ENCODE results near the gene ERFL.
"Not testable (repeated sequence)": the region's sequence is repeated elsewhere in the genome, so short reads cannot be mapped to it uniquely, and the experiment has no call there.

The ERFL gene

DNA sequence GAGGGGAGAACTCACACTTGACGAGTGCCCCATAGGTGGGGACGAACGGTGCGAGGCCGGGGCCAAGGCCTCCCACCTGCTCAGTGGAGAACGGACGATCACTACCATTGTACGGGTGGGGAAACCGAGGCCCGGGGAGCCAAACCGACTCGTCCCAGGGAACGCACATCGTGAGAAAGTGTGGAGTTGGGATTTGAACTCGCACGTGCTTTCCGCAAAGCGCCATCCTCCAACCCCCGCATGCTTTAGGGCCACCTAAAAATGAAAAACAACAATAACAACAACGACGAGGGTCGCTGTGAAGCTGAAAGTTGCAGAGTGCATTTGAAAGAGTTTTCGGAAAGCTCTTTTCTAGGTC, 44.8 kb downstream of the ERFL start:
- Histone ChIP-seq H3K36me3 (ENCODE audit: control insufficient read depth, insufficient read depth, low read length) (no peaks in the 10 kb centered on the region), H3K9ac (ENCODE audit: low read depth, low read length) (no peak overlapping the region), H3K4me3 (ENCODE audit: low read depth, low read length) (peak overlapping the region; percentile 78), H3K27me3 (ENCODE audit: control insufficient read depth, insufficient read depth, low read length) (peaks cover 19% of the 10 kb centered on the region), H3K9me3 (ENCODE audit: control insufficient read depth, insufficient read depth, low read length) (no peaks in the 10 kb centered on the region), H3K4me1 (ENCODE audit: control insufficient read depth, insufficient read depth, low read length) (peaks cover 10% of the 10 kb centered on the region)

DNA sequence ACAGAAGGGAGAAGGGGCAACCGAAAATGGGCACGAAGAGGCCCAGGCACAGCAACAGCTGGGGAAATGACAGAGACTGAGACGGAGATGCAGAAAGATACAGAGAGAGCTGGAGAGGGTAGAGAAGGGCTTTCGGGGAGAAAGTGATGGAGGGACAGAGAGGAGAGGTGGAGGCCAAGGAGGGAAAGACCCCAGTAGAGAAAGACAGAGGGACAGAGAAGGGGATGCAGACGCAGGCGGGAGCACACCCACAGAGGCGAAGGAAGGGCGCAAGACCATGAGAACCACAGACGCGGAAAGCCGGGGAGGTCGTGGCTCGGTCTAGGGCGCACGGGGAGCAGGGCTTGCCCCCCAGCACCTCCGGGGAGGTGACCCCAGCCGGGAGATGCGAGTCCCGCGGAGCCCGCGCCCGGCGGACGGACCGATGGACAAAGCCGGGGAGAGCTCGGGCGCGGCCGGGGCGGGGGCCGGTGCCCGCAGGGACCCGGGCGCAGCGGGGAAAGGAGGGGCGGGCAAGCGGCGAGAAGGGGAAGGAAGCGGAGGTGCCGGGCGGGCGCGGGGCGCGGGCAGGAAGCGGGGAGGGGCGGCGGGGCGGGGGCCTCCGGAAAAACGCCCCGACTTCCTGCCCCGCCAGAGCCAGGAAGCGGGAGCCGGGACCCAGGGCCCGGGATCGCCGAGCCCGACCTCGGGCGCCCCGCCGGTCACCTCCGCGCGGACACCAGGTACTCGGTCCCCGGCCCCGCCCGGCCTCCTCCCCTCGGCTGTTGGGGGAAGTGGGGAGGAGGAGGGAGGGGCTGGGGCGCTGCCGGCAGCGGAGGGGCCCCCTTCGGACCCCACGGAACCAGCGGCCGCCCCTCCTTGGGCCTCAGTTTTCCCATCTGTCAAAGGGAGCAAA, 45.4 kb downstream of the ERFL start, which contains the start of gene ARHGEF1:
ARHGEF1 (plus strand) TSS at position 617 of the 895 bp plus-strand sequence. CDS start 4,899 bp downstream, outside the sequence.
- H3K4me3 ChIP-seq (ENCODE audit: low read depth, low read length), result peak within 1 kb of the TSS; percentile 78
- H3K9ac ChIP-seq (ENCODE audit: low read depth, low read length), result peak within 1 kb of the TSS; percentile 13
- H3K36me3 ChIP-seq (ENCODE audit: control insufficient read depth, insufficient read depth, low read length), result no peaks in the 10 kb centered on the region
- H3K9me3 ChIP-seq (ENCODE audit: control insufficient read depth, insufficient read depth, low read length), result no peaks in the 10 kb centered on the region
- peaks cover 10% of the 10 kb centered on the region for H3K4me1 ChIP-seq (ENCODE audit: control insufficient read depth, insufficient read depth, low read length)
- H3K27me3 ChIP-seq (ENCODE audit: control insufficient read depth, insufficient read depth, low read length), result peaks cover 19% of the 10 kb centered on the region

DNA sequence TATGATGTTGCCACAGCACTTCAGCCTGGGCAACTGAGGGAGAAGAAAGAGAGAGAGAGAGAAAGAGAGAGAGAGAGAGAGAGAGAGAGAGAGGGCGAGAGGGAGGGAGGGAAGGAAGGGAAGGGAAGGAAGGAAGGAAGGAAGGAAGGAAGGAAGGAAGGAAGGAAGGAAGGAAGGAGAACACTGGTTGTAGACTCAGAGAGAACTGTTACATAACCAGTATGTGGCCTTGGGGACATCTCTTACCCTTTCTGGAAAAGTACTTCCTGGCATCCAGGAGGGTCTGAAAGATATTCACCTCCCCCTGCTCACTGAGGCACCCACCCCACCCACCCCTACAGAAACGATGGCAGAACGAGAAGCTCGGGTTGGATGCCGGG, 47.9 kb downstream of the ERFL start:
- Histone ChIP-seq H3K9ac (ENCODE audit: low read depth, low read length) (no peak overlapping the region), H3K27me3 (ENCODE audit: control insufficient read depth, insufficient read depth, low read length) (peaks cover 19% of the 10 kb centered on the region), H3K4me1 (ENCODE audit: control insufficient read depth, insufficient read depth, low read length) (peaks cover 7% of the 10 kb centered on the region), H3K36me3 (ENCODE audit: control insufficient read depth, insufficient read depth, low read length) (no peaks in the 10 kb centered on the region), H3K9me3 (ENCODE audit: control insufficient read depth, insufficient read depth, low read length) (no peaks in the 10 kb centered on the region), H3K4me3 (ENCODE audit: low read depth, low read length) (no peak overlapping the region)

- Histone ChIP-seq H3K4me1 (ENCODE audit: control insufficient read depth, insufficient read depth, low read length) (peaks cover 7% of the 10 kb centered on the region), H3K4me3 (ENCODE audit: low read depth, low read length) (no peak overlapping the region), H3K9ac (ENCODE audit: low read depth, low read length) (no peak overlapping the region), H3K9me3 (ENCODE audit: control insufficient read depth, insufficient read depth, low read length) (no peaks in the 10 kb centered on the region), H3K36me3 (ENCODE audit: control insufficient read depth, insufficient read depth, low read length) (no peaks in the 10 kb centered on the region), H3K27me3 (ENCODE audit: control insufficient read depth, insufficient read depth, low read length) (peaks cover 19% of the 10 kb centered on the region)
Measured at GRCh38 chr19:41879670-41880328, 48.5 kb downstream of the ERFL start.

DNA sequence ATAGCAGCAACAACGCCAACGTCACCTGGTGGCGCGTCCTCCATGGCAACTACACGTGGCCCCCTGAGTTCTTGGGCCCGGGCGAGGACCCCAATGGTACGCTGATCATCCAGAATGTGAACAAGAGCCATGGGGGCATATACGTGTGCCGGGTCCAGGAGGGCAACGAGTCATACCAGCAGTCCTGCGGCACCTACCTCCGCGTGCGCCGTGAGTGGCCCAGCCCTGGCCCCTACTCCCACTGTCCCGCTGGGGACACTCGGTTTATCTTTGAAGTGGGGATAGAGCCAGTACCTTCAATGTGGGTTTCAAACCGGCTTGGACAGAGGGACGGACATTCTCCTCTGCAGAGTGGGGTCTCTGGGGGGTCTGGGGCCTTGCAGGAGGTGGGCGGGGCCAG, 49.2 kb downstream of the ERFL start:
- Histone ChIP-seq H3K4me1 (ENCODE audit: control insufficient read depth, insufficient read depth, low read length) (peaks cover 7% of the 10 kb centered on the region), H3K9me3 (ENCODE audit: control insufficient read depth, insufficient read depth, low read length) (no peaks in the 10 kb centered on the region), H3K9ac (ENCODE audit: low read depth, low read length) (no peak overlapping the region), H3K27me3 (ENCODE audit: control insufficient read depth, insufficient read depth, low read length) (peaks cover 19% of the 10 kb centered on the region), H3K36me3 (ENCODE audit: control insufficient read depth, insufficient read depth, low read length) (no peaks in the 10 kb centered on the region), H3K4me3 (ENCODE audit: low read depth, low read length) (no peak overlapping the region)

- H3K9ac ChIP-seq (ENCODE audit: low read depth, low read length), result no peak overlapping the region
- H3K4me3 ChIP-seq (ENCODE audit: low read depth, low read length), result no peak overlapping the region
- H3K27me3 ChIP-seq (ENCODE audit: control insufficient read depth, insufficient read depth, low read length), result peaks cover 13% of the 10 kb centered on the region
- no peaks in the 10 kb centered on the region for H3K36me3 ChIP-seq (ENCODE audit: control insufficient read depth, insufficient read depth, low read length)
- H3K9me3 ChIP-seq (ENCODE audit: control insufficient read depth, insufficient read depth, low read length), result no peaks in the 10 kb centered on the region
- peaks cover 9% of the 10 kb centered on the region for H3K4me1 ChIP-seq (ENCODE audit: control insufficient read depth, insufficient read depth, low read length)
Measured at GRCh38 chr19:41877916-41878905, 50.0 kb downstream of the ERFL start.

DNA sequence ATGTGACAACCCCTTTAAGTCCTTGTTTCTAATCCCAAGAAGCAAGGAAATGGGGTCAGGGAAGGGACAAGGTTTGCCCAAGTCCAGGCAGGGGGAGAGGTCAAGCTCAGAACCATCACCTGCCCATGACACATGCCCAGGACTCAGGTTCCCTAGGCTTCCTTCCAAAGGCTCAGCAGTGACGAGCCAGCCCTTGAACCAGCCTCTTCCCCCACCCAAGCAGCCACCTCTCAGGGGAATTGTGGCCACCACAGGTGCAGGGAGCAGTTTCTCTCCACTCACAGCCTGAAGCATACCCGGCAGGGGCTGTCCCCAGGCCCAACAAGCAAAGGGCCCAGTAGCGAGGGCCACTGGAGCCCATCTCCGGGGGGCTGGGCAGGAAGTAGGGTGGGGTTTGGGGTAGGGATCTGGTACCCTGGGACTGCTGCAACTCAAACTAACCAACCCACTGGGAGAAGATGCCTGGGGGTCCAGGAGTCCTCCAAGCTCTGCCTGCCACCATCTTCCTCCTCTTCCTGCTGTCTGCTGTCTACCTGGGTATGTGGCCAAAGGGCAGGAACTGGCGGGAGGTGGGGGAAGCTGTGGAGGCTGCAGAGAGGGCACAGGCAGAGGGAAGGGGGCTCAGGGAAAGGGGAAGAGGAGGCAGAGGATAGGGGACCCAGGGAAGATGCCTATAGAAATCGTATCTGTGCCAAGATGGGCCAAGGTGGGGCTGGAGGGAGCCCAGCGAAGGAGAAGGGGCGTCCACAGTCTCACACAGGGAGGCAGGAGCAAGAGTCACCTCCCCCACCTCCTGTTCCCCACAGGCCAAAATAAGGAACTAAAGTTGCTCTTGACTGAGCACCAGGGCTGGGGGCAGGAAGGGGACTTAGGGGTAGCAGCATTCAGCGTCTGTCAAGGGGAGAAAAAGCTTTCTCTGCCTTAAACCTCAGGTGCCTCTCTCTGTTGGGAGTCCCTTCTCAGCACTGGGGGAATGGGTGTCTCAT, 51.1 kb downstream of the ERFL start, which contains the start of gene CD79A:
CD79A (plus strand) TSS at position 433 of the 986 bp plus-strand sequence; CDS start at position 459, 26 bp downstream.
- H3K27me3 ChIP-seq (ENCODE audit: control insufficient read depth, insufficient read depth, low read length), result peaks cover 7% of the 10 kb centered on the region
- H3K36me3 ChIP-seq (ENCODE audit: control insufficient read depth, insufficient read depth, low read length), result no peaks in the 10 kb centered on the region
- H3K4me1 ChIP-seq (ENCODE audit: control insufficient read depth, insufficient read depth, low read length), result peaks cover 6% of the 10 kb centered on the region
- H3K4me3 ChIP-seq (ENCODE audit: low read depth, low read length), result no peak within 1 kb of the TSS
- no peaks in the 10 kb centered on the region for H3K9me3 ChIP-seq (ENCODE audit: control insufficient read depth, insufficient read depth, low read length)
- H3K9ac ChIP-seq (ENCODE audit: low read depth, low read length), result no peak within 1 kb of the TSS

GRCh38 chr19:41875973-41876372, 52.3 kb downstream of the ERFL start:
- not testable (repeated sequence) for H3K4me1 ChIP-seq (ENCODE audit: control insufficient read depth, insufficient read depth, low read length); H3K27me3 ChIP-seq (ENCODE audit: control insufficient read depth, insufficient read depth, low read length); H3K9ac ChIP-seq (ENCODE audit: low read depth, low read length); H3K36me3 ChIP-seq (ENCODE audit: control insufficient read depth, insufficient read depth, low read length); H3K4me3 ChIP-seq (ENCODE audit: low read depth, low read length); H3K9me3 ChIP-seq (ENCODE audit: control insufficient read depth, insufficient read depth, low read length)

- Histone ChIP-seq H3K27me3 (ENCODE audit: control insufficient read depth, insufficient read depth, low read length) (no peaks in the 10 kb centered on the region), H3K9ac (ENCODE audit: low read depth, low read length) (no peak overlapping the region), H3K36me3 (ENCODE audit: control insufficient read depth, insufficient read depth, low read length) (peaks cover 36% of the 10 kb centered on the region), H3K9me3 (ENCODE audit: control insufficient read depth, insufficient read depth, low read length) (no peaks in the 10 kb centered on the region), H3K4me1 (ENCODE audit: control insufficient read depth, insufficient read depth, low read length) (peaks cover 6% of the 10 kb centered on the region), H3K4me3 (ENCODE audit: low read depth, low read length) (no peak overlapping the region)
Measured at GRCh38 chr19:41872775-41873647, 55.2 kb downstream of the ERFL start.

- Histone ChIP-seq H3K36me3 (ENCODE audit: control insufficient read depth, insufficient read depth, low read length) (peaks cover 42% of the 10 kb centered on the region), H3K9ac (ENCODE audit: low read depth, low read length) (no peak overlapping the region), H3K4me3 (ENCODE audit: low read depth, low read length) (no peak overlapping the region), H3K9me3 (ENCODE audit: control insufficient read depth, insufficient read depth, low read length) (no peaks in the 10 kb centered on the region), H3K27me3 (ENCODE audit: control insufficient read depth, insufficient read depth, low read length) (no peaks in the 10 kb centered on the region), H3K4me1 (ENCODE audit: control insufficient read depth, insufficient read depth, low read length) (peaks cover 3% of the 10 kb centered on the region)
Measured at GRCh38 chr19:41872384-41872774, 55.9 kb downstream of the ERFL start.
